GM23248 (cell line): ENCODE data around the gene DNASE2B. TPM values are rescaled to one million over a fixed set of nuclear protein-coding genes. Genes with fewer than 3 reads are reported as not detected.

Experiments
- DNase-seq: peaks from one replicate; pipeline ENCODE4 v3.0.0-alpha.2; 2015
- H2AFZ ChIP-seq: fragments of 200-600 bp; sonication (generic); 2 replicates; pipeline ENCODE4 v1.6.1; 2016; ENCODE audit warnings: antibody characterized with exemption
- H3F3A ChIP-seq: fragments of 200-600 bp; sonication (generic); 2 replicates; pipeline ENCODE4 v1.6.1; 2016; ENCODE audit warnings: mild to moderate bottlenecking, antibody characterized with exemption, mixed run types; ENCODE audit not compliant: insufficient read depth
- H3K27ac ChIP-seq: fragments of 200-600 bp; sonication (generic); 2 replicates; pipeline ENCODE4 v1.5.1; 2016; ENCODE audit warnings: mild to moderate bottlenecking
- H3K27me3 ChIP-seq: fragments of 200-600 bp; sonication (generic); replicated peaks from 2 replicates; pipeline ENCODE4 v1.6.1; 2016; ENCODE audit warnings: mild to moderate bottlenecking; ENCODE audit not compliant: insufficient read depth
- H3K36me3 ChIP-seq: fragments of 200-600 bp; sonication (generic); 2 replicates; pipeline ENCODE4 v1.6.1; 2016; ENCODE audit warnings: low read depth, mild to moderate bottlenecking
- H3K4me1 ChIP-seq: fragments of 200-600 bp; sonication (generic); 2 replicates; pipeline ENCODE4 v1.6.1; 2016; ENCODE audit warnings: mild to moderate bottlenecking; ENCODE audit not compliant: insufficient read depth
- H3K4me2 ChIP-seq: fragments of 200-600 bp; sonication (generic); one replicate; pipeline ENCODE4 v1.6.1; 2016; ENCODE audit warnings: mild to moderate bottlenecking; ENCODE audit not compliant: unreplicated experiment
- H3K4me3 ChIP-seq: fragments of 200-600 bp; sonication (generic); 2 replicates; pipeline ENCODE4 v1.5.1; 2016; ENCODE audit warnings: mild to moderate bottlenecking
- H3K79me2 ChIP-seq: fragments of 200-600 bp; sonication (generic); 2 replicates; pipeline ENCODE4 v1.6.1; 2016; ENCODE audit warnings: mild to moderate bottlenecking; ENCODE audit not compliant: insufficient read depth
- H3K9ac ChIP-seq: fragments of 200-600 bp; sonication (generic); 2 replicates; pipeline ENCODE4 v1.6.1; 2016; ENCODE audit warnings: mild to moderate bottlenecking
- H3K9me2 ChIP-seq: fragments of 200-600 bp; sonication (generic); 2 replicates; pipeline ENCODE4 v1.6.1; 2016; ENCODE audit warnings: mixed run types, mild to moderate bottlenecking, moderate library complexity; ENCODE audit not compliant: insufficient read depth
- H3K9me3 ChIP-seq: fragments of 200-600 bp; sonication (generic); one replicate; pipeline ENCODE4 v1.6.1; 2017; ENCODE audit warnings: low read depth
- H4K20me1 ChIP-seq: fragments of 200-600 bp; sonication (generic); 2 replicates; pipeline ENCODE4 v1.6.0; 2016; ENCODE audit not compliant: insufficient read depth
- EZH2 ChIP-seq: fragments of 200-600 bp; sonication (generic); IDR thresholded peaks from 2 replicates; pipeline ENCODE4 v1.6.1; 2018; ENCODE audit warnings: antibody characterized with exemption, mild to moderate bottlenecking; ENCODE audit not compliant: insufficient read depth, poor library complexity, severe bottlenecking
- EZH2phosphoT487 ChIP-seq: fragments of 200-600 bp; sonication (generic); IDR thresholded peaks from 2 replicates; pipeline ENCODE4 v1.6.1; 2018; ENCODE audit warnings: antibody characterized with exemption, moderate library complexity, mild to moderate bottlenecking, low read depth; ENCODE audit not compliant: insufficient read depth
- WGBS, 2 experiments: methylation state at CpG; one replicate each; pipeline ENCODE4 v1.1.6; 2015 to 2017; ENCODE audit warnings: low lambda C conversion rate in 2 of 2, low coverage in 1 of 2; ENCODE audit errors: missing lambda C conversion rate in 2 of 2; 5-methylcytosine and 5-hydroxymethylcytosine counted together
- in situ Hi-C: fragments of 300-500 bp; cut with MboI; formaldehyde crosslinking; loops from 2 replicates; pipeline ENCODE4 v1.15.0; 2020
- polyA plus RNA-seq: library from polyadenylated mRNA; unstranded; fragments of >200 nt; fragmentation: Nextera tagmentation; extraction: Ambion mirVana; gene quantifications from 2 replicates; pipeline ENCODE4 v1.2.1, GENCODE V29; 2016
- total RNA-seq: library from RNA; depleted of rRNA; stranded (reverse); fragments of >200 nt; shearing (Covaris generic); gene quantifications from 2 replicates; pipeline ENCODE4 v1.2.3, GENCODE V29; 2014

The DNASE2B gene
- total and polyA plus RNA-seq, 2 experiments from 2014 or later = not detected

- 61 to 64% methylated on average over 4 of the region's 4 CpGs for WGBS, 2 experiments
- in situ Hi-C loops = no loop called here
Measured at GRCh38 chr1:84410328-84411095, 12.2 kb downstream of the DNASE2B start.

DNA sequence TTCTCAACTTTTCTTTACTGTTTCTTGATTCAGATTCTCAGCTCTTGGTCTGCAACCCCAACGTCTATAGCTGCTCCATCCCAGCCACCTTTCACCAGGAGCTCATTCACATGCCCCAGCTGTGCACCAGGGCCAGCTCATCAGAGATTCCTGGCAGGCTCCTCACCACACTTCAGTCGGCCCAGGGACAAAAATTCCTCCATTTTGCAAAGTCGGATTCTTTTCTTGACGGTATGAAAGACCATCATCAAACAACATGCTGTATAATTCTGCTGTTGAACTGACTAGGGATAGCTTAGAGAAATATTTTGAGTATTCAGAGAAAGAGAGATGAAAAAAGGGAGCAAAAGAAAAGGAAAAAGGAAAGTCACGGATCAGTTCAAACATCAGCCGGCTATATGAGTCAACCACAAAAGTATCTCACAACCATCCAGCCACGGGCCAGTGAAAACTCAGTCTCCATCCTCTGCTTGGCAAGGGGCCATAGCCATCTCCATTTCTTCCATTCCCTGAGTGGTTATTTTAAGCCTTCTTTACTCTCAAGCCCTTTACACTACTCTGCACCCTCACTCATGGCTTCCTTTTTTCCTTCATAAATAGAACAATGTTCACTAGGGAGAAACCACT, 14.1 kb downstream of the DNASE2B start:
- no peaks in the 10 kb centered on the region for H3K27me3 ChIP-seq
- TF ChIP-seq EZH2 (no peak), EZH2phosphoT487 (no peak)
- H3K9me2 ChIP-seq = no peaks in the 10 kb centered on the region
- no peak overlapping the region for H3K27ac ChIP-seq
- peaks cover 5% of the 10 kb centered on the region; the same call in 1 of the 2 replicates for H3K4me1 ChIP-seq
- H3K9me3 ChIP-seq = no peaks in the 10 kb centered on the region
- no peak overlapping the region for H3K4me3 ChIP-seq
- no peaks in the 10 kb centered on the region for H3K79me2 ChIP-seq
- H3K9ac ChIP-seq = no peak overlapping the region
- H3K36me3 ChIP-seq = no peaks in the 10 kb centered on the region
- no peak overlapping the region for H2AFZ ChIP-seq
- in situ Hi-C loops = no loop called here
- WGBS, 2 experiments = 73 to 74% methylated on average over 7 of the region's 7 CpGs
- peak; percentile 43 for DNase-seq
- no peak overlapping the region for H3K4me2 ChIP-seq
- no peaks in the 10 kb centered on the region for H3F3A ChIP-seq
- H4K20me1 ChIP-seq = no peaks in the 10 kb centered on the region

More at GRCh38 chr1:84410328-84411095, 12.2 kb downstream of the DNASE2B start:
- Histone ChIP-seq H3K9me2 (no peaks in the 10 kb centered on the region), H3F3A (no peaks in the 10 kb centered on the region), H3K9me3 (no peaks in the 10 kb centered on the region), H2AFZ (no peak overlapping the region; the same call in 1 of the 2 replicates), H3K27me3 (no peaks in the 10 kb centered on the region), H3K27ac (no peak overlapping the region), H3K4me3 (no peak overlapping the region), H4K20me1 (no peaks in the 10 kb centered on the region), H3K4me1 (peaks cover 5% of the 10 kb centered on the region; the same call in 1 of the 2 replicates), H3K36me3 (no peaks in the 10 kb centered on the region), H3K9ac (no peak overlapping the region), H3K79me2 (no peaks in the 10 kb centered on the region), H3K4me2 (no peak overlapping the region)
- no peak for DNase-seq
- no peak for TF ChIP-seq EZH2
- TF ChIP-seq EZH2phosphoT487 = no peak

DNA sequence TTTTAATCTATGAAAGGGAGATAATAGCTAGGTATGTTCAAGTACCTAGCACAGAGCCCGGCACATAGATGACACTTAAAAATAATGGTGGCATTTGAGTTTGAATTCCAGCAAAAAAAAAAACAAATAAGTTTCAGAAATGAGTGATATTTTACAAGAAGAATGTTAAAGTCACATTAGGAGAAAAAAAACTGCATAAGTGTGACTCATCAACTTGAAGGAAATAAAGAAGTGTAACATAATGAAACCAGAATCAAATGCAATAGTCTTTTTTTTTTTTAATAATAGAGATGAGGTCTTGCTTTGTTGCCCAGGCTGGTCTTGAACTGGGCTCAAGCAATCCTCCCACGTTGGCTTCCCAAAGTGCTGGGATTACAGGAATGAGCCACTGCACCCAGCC, 17.1 kb downstream of the DNASE2B start:
- Histone ChIP-seq H3K27me3 (no peaks in the 10 kb centered on the region), H3K9ac (no peak overlapping the region), H3K36me3 (no peaks in the 10 kb centered on the region), H3K9me2 (no peaks in the 10 kb centered on the region), H3K4me1 (peaks cover 5% of the 10 kb centered on the region; the same call in 1 of the 2 replicates), H4K20me1 (no peaks in the 10 kb centered on the region), H3K4me2 (no peak overlapping the region), H3K79me2 (no peaks in the 10 kb centered on the region), H3K4me3 (no peak overlapping the region), H3K27ac (no peak overlapping the region), H2AFZ (no peak overlapping the region), H3F3A (no peaks in the 10 kb centered on the region), H3K9me3 (no peaks in the 10 kb centered on the region)
- DNase-seq = peak; percentile 44
- in situ Hi-C loops = no loop called here
- TF ChIP-seq EZH2phosphoT487 (no peak), EZH2 (no peak)
- 2 to 9% methylated on average over 2 of the region's 2 CpGs for WGBS, 2 experiments

GRCh38 chr1:84422909-84423308, 24.6 kb downstream of the DNASE2B start:
- H3K4me2 ChIP-seq = no peak overlapping the region
- H3K9me3 ChIP-seq = no peaks in the 10 kb centered on the region
- no peak overlapping the region for H3K27ac ChIP-seq
- H3K9ac ChIP-seq = no peak overlapping the region
- no peaks in the 10 kb centered on the region for H3K9me2 ChIP-seq
- no peak for TF ChIP-seq EZH2
- no peak for DNase-seq
- H4K20me1 ChIP-seq = no peaks in the 10 kb centered on the region
- no peaks in the 10 kb centered on the region for H3K79me2 ChIP-seq
- no peaks in the 10 kb centered on the region for H3K27me3 ChIP-seq
- H2AFZ ChIP-seq = no peak overlapping the region
- H3K36me3 ChIP-seq = no peaks in the 10 kb centered on the region
- in situ Hi-C loops = no loop called here
- H3F3A ChIP-seq = no peaks in the 10 kb centered on the region
- H3K4me3 ChIP-seq = no peak overlapping the region
- no peaks in the 10 kb centered on the region for H3K4me1 ChIP-seq
